IMR-90 (cell line): ENCODE measurements around the gene LSMEM2. TPM values are rescaled to one million over a fixed set of nuclear protein-coding genes. Genes with fewer than 3 reads are reported as not detected.

Source experiments
- ATAC-seq: fragments of 200-7000 bp; cut with Tn5 transposase; 2 replicates; pipeline ENCODE4 v1.9.1; 2020; ENCODE audit warnings: low read depth, mild to moderate bottlenecking, moderate library complexity
- BruUV-seq: library from RNA; stranded (reverse); fragments of 400-500 nt; replicated peaks from 2 replicates; lab custom pipeline; 2021; lab: Mats Ljungman, UMichigan
- CTCF ChIA-PET: fragments of 300-600 bp; formaldehyde crosslinking; extraction: SDS; loops from one replicate; lab custom pipeline; 2021; ENCODE audit warnings: antibody characterized with exemption; lab: Yijun Ruan, JAX
- POLR2A ChIA-PET: fragments of 300-600 bp; sonication (Branson Sonifier 250); formaldehyde crosslinking; loops from one replicate; lab custom pipeline; 2022; ENCODE audit warnings: antibody characterized with exemption; ENCODE audit not compliant: unreplicated experiment; lab: Charles Lee
- DNase-seq: peaks from one replicate; pipeline ENCODE4 v3.0.0; 2013
- H2AFZ ChIP-seq: replicated peaks from 2 replicates; pipeline ENCODE3; 2013; ENCODE audit warnings: low read length, mild to moderate bottlenecking; ENCODE audit not compliant: poor library complexity
- H2AK5ac ChIP-seq: 2 replicates; pipeline ENCODE4 v1.6.1; 2013; ENCODE audit warnings: low read depth, low read length, inconsistent platforms
- H2AK9ac ChIP-seq: replicated peaks from 2 replicates; pipeline ENCODE3; 2013; ENCODE audit warnings: mild to moderate bottlenecking, low read depth, low read length, moderate library complexity; ENCODE audit not compliant: poor library complexity
- H2BK120ac ChIP-seq: 2 replicates; pipeline ENCODE4 v1.6.1; 2013; ENCODE audit warnings: low read depth, low read length, inconsistent platforms
- H2BK15ac ChIP-seq: 3 replicates; pipeline ENCODE4 v1.6.1; 2013; ENCODE audit warnings: low read depth, low read length, inconsistent platforms
- H2BK20ac ChIP-seq: 2 replicates; pipeline ENCODE4 v1.6.1; 2013; ENCODE audit warnings: low read depth, mild to moderate bottlenecking, inconsistent platforms, low read length, moderate library complexity
- H2BK5ac ChIP-seq: 2 replicates; pipeline ENCODE4 v1.6.1; 2013; ENCODE audit warnings: mild to moderate bottlenecking, low read depth, low read length, inconsistent platforms; ENCODE audit not compliant: poor library complexity, severe bottlenecking
- H3K14ac ChIP-seq: replicated peaks from 2 replicates; pipeline ENCODE4 v1.6.1; 2013; ENCODE audit warnings: low read depth, low read length, inconsistent platforms
- H3K18ac ChIP-seq: 2 replicates; pipeline ENCODE4 v1.6.1; 2013; ENCODE audit warnings: low read depth, low read length, control low read depth
- H3K23ac ChIP-seq: 2 replicates; pipeline ENCODE4 v1.6.1; 2013; ENCODE audit warnings: low read depth, low read length, inconsistent platforms
- H3K27ac ChIP-seq: 2 replicates; pipeline ENCODE4 v1.5.1; 2013; ENCODE audit warnings: mild to moderate bottlenecking, control low read depth, low read length; ENCODE audit not compliant: insufficient read depth
- H3K27me3 ChIP-seq: 2 replicates; pipeline ENCODE4 v1.6.1; 2013; ENCODE audit warnings: low read length; ENCODE audit not compliant: control insufficient read depth, insufficient read depth
- H3K36me3 ChIP-seq: 2 replicates; pipeline ENCODE4 v1.6.1; 2013; ENCODE audit warnings: low read length, mixed read lengths; ENCODE audit not compliant: control insufficient read depth, insufficient read depth
- H3K4ac ChIP-seq: 2 replicates; pipeline ENCODE4 v1.6.1; 2013; ENCODE audit warnings: low read depth, low read length, inconsistent platforms
- H3K4me1 ChIP-seq: 2 replicates; pipeline ENCODE4 v1.6.1; 2013; ENCODE audit warnings: low read length, mixed read lengths; ENCODE audit not compliant: control insufficient read depth, insufficient read depth
- H3K4me2 ChIP-seq: 2 replicates; pipeline ENCODE4 v1.6.1; 2013; ENCODE audit warnings: low read depth, mild to moderate bottlenecking, control low read depth, low read length, moderate library complexity
- H3K4me3 ChIP-seq: 2 replicates; pipeline ENCODE4 v1.5.1; 2013; ENCODE audit warnings: low read depth, mild to moderate bottlenecking, control low read depth, low read length, moderate library complexity; ENCODE audit not compliant: insufficient read depth
- H3K56ac ChIP-seq: 2 replicates; pipeline ENCODE4 v1.6.1; 2013; ENCODE audit warnings: low read length, inconsistent platforms; ENCODE audit not compliant: insufficient read depth; ENCODE audit errors: extremely low read depth
- H3K79me1 ChIP-seq, 2 experiments: 2 replicates each; pipeline ENCODE4 v1.6.1; 2013; ENCODE audit warnings: low read length in 2 of 2, inconsistent platforms in 1 of 2, low read depth in 1 of 2
- H3K9ac ChIP-seq: 2 replicates; pipeline ENCODE4 v1.6.1; 2013; ENCODE audit warnings: low read depth, low read length, control low read depth
- H3K9me1 ChIP-seq: 2 replicates; pipeline ENCODE4 v1.6.1; 2013; ENCODE audit warnings: low read length, inconsistent platforms; ENCODE audit not compliant: insufficient read depth
- H3K9me3 ChIP-seq: 2 replicates; pipeline ENCODE4 v1.6.1; 2013; ENCODE audit warnings: low read length; ENCODE audit not compliant: control insufficient read depth, insufficient read depth
- H4K20me1 ChIP-seq: 2 replicates; pipeline ENCODE4 v1.6.1; 2013; ENCODE audit warnings: low read length, inconsistent platforms; ENCODE audit not compliant: insufficient read depth
- H4K5ac ChIP-seq: 2 replicates; pipeline ENCODE4 v1.6.1; 2013; ENCODE audit warnings: mild to moderate bottlenecking, low read depth, low read length, control low read depth
- H4K8ac ChIP-seq, 2 experiments: 2 replicates each; pipeline ENCODE4 v1.6.1; 2013; ENCODE audit warnings: low read depth in 2 of 2, low read length in 2 of 2, control low read depth in 1 of 2, inconsistent platforms in 1 of 2
- H4K91ac ChIP-seq: 2 replicates; pipeline ENCODE4 v1.6.1; 2013; ENCODE audit warnings: low read depth, low read length, inconsistent platforms; ENCODE audit not compliant: insufficient read depth
- CEBPB ChIP-seq: IDR thresholded peaks from 2 replicates; pipeline ENCODE4 v1.6.1; 2012; ENCODE audit warnings: low read depth, low read length, improper control_type of control experiment
- MAZ ChIP-seq: IDR thresholded peaks from 2 replicates; pipeline ENCODE4 v1.6.1; 2012; ENCODE audit warnings: low read depth, mild to moderate bottlenecking, low read length, improper control_type of control experiment, moderate library complexity, borderline replicate concordance
- WGBS, 2 experiments: methylation state at CpG; one replicate each; pipeline versions ENCODE4 v1.1.5 to v1.1.7; 2013; ENCODE audit warnings: missing lambda C conversion rate in 2 of 2; ENCODE audit not compliant: insufficient read length in 1 of 2; ENCODE audit errors: extremely low coverage in 2 of 2; 5-methylcytosine and 5-hydroxymethylcytosine counted together
- dilution Hi-C: fragments of 300-500 bp; cut with HindIII; formaldehyde crosslinking; loops from one replicate; pipeline ENCODE4 v1.14.3; 2018; ENCODE audit warnings: low sequenced_read_pairs; ENCODE audit not compliant: unreplicated experiment
- in situ Hi-C: fragments of 300-500 bp; cut with MboI; formaldehyde crosslinking; loops from 3 replicates; pipeline ENCODE4 v1.14.3; 2019; ENCODE audit warnings: low sequenced_read_pairs, inconsistent platforms, mixed read lengths
- intact Hi-C: fragments of 100-400 bp; cut with micrococcal nuclease; formaldehyde crosslinking; loops from 2 replicates; pipeline ENCODE4 v1.10.0; 2022
- polyA plus RNA-seq, 3 experiments: library from polyadenylated mRNA; depleted of rRNA; stranded (reverse); fragments of >200 nt; gene quantifications; 2 replicates each; pipeline ENCODE4 v1.2.3, GENCODE V29; 2012; ENCODE audit warnings: low replicate concordance in 1 of 3
- total RNA-seq: library from RNA; depleted of rRNA; stranded (reverse); fragments of >200 nt; gene quantifications from 2 replicates; pipeline ENCODE4 v1.2.3, GENCODE V29; 2012

LSMEM2 gene
- total and polyA plus RNA-seq, 2 of the 4 experiments (the other 2 are of a cell fraction) = under 0.01 TPM; not detected in 1

GRCh38 chr3:50299929-50300680 is 21.2 kb downstream of the LSMEM2 start:
- in situ Hi-C loops (no loop called here), dilution Hi-C loops (no loop called here), intact Hi-C loops (no loop called here)
- peak overlapping the region; percentile 7; the same call in 1 of the 2 replicates for H2BK120ac ChIP-seq
- peak overlapping the region; percentile 46 to 80; a peak in 3 of 4 replicates for H4K8ac ChIP-seq
- no peaks in the 10 kb centered on the region for H3K27me3 ChIP-seq
- H3K27ac ChIP-seq = peak overlapping the region; percentile 63
- peak overlapping the region; percentile 73 for H3K23ac ChIP-seq
- DNase-seq (peak; percentile 57), ATAC-seq (no peak)
- TF ChIP-seq MAZ = no peak
- TF ChIP-seq CEBPB = peak; percentile 45; the same call in 1 of the 2 replicates
- H4K20me1 ChIP-seq = no peaks in the 10 kb centered on the region
- H3K79me1 ChIP-seq = peaks cover 13 to 31% of the 10 kb centered on the region in 2 experiments
- H3K9ac ChIP-seq = peak overlapping the region; percentile 71
- H2BK15ac ChIP-seq = peak overlapping the region; percentile 18; the same call in 1 of the 3 replicates
- ChIA-PET POLR2A (no interaction called here), CTCF (interaction anchor here (1.9 kb wide), 1 partner anchor 24 kb away, joined by 4 read pairs; no protein-coding TSS in a partner anchor)
- no peaks in the 10 kb centered on the region for H3K9me3 ChIP-seq
- peak overlapping the region; percentile 61 for H2BK5ac ChIP-seq
- H2AK5ac ChIP-seq = peak overlapping the region; percentile 59
- H3K14ac ChIP-seq = peak overlapping the region; percentile 7
- peak overlapping the region; percentile 15; the same call in 1 of the 2 replicates for H2BK20ac ChIP-seq
- whole genome bisulfite sequencing, 2 experiments = 51% methylated on average over 6 of the region's 12 CpGs; no CpG with 5 or more reads in 1 of the 2 experiments
- H3K9me1 ChIP-seq = peaks cover 21% of the 10 kb centered on the region
- H3K56ac ChIP-seq = peak overlapping the region; percentile 41
- H2AFZ ChIP-seq = peak overlapping the region; percentile 95
- BruUV-seq = no TSS peak
- H3K36me3 ChIP-seq = no peaks in the 10 kb centered on the region
- H3K18ac ChIP-seq = peak overlapping the region; percentile 33; the same call in 1 of the 2 replicates
- peak overlapping the region; percentile 59 for H3K4me3 ChIP-seq
- peak overlapping the region; percentile 16; the same call in 1 of the 2 replicates for H4K5ac ChIP-seq
- H3K4me1 ChIP-seq = peaks cover 13% of the 10 kb centered on the region
- H3K4ac ChIP-seq = peak overlapping the region; percentile 68
- H2AK9ac ChIP-seq = peak overlapping the region; percentile 90
- H4K91ac ChIP-seq = peak overlapping the region; percentile 30
- peak overlapping the region; percentile 92 for H3K4me2 ChIP-seq
